NCI-H2107 (cell line): ENCODE measurements around the gene LRMDA.
A peak's percentile ranks its signal among the peaks of the same experiment; 100 is the strongest.

Experiments used
- DNase-seq: peaks from one replicate; lab custom pipeline; 2025; lab: John Stamatoyannopoulos, UW

The LRMDA gene

DNA sequence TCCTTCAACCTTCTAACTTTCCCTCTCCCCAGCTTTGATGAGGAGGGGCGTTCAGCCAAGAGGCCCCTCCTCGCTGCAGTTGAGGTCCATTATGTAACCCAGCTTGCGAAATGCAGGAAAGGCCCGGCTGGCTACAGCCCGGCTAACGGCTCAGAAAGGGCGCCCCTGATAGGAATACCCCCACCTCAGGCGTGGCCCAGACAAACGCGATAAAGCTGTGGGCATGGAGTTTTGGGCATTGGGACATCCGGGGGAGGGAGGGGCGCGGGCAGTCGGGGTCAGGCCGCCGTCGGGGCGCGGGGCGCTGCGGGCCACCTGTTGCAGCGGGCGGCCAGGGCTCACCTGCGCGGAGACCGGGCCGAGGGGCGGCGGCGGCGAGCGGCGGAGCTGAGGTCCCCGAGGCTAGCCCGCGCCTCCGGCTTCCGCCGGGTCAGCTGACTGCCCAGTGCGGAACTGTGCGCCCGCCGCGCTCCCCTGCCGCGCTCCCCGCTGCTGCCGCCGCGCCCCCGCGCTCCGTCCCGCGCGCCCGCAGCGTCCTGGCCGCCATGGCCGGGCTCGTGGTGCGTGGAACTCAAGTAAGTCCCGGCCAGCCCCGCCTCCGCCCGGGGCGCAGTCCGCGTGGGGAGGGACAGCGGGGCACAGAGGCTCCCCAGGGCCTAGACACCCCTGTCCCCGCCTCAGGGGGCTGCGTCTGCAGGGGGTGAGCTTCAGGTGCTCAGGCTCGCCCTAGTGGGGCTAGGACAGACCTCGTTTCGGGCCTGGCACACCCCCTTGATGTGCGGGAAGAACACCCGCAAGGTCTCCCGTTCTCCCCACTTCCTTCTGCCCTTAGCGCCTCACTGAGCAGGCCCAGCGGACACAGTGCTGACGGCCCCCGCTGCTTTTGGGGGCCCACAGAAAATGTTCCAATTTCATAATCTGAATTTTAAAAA is at the start of gene LRMDA:
TSS of gene LRMDA (plus strand) at position 445 of the 932 bp plus-strand sequence.
- no peak for DNase-seq

DNA sequence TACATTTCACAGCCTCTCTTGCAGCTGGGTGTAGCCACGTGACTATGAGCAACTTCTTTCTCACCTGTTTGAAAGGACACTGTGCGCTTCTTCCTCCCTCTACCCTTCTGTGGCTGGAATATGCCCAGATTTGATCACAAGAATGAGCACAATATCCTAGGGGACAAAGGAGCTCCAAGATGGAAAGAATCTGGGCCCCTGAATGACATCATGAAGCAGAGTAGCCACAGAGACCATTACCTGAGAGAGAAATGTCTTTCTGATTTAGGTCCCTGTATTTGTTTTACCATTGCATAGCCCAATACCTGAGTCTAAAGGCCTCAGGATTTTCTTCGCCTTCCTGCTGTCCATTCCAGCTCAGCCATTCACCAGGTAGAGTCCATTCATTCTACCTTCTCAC is 45.3 kb upstream of the LRMDA start:
- no peak for DNase-seq

DNA sequence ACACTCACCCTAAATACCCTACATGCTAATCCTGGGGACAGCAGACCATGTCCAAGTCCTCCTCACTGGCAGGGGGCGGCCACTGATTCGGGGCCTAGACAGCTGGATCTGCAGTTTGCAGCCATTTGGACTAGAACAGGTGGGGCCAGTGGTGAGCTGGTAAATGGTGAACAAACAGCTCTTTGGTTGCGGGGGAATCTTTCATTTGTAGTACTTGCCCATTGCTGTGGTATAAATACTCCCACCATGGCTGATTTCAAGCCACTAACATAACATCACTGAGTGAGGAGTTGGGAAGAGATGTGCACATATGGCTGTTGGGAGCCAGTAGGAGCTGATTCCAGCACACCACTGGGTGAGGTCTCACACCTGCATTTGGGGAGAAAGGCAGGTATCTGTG is 43.3 kb upstream of the LRMDA start:
- no peak for DNase-seq

DNA sequence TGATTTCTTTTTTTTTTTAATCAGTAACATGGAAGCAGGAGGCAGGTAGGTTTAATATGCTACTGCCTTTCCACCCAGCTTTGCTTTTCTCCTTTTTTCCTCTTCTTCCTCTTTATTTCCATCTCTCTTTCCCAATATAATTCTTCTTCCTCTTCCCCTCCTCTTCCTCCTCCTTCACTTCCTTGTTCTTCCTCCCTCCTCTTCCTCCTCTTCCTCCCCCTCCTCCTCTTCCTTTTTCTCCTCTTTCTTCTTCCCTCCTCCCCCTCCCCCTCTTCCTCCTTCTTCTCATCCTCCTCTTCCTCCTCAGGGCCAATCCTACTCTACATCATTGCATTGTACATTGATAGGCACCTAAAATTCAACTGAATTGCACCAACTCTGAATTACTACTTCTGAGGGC is 41.2 kb upstream of the LRMDA start:
- DNase-seq = no peak

DNA sequence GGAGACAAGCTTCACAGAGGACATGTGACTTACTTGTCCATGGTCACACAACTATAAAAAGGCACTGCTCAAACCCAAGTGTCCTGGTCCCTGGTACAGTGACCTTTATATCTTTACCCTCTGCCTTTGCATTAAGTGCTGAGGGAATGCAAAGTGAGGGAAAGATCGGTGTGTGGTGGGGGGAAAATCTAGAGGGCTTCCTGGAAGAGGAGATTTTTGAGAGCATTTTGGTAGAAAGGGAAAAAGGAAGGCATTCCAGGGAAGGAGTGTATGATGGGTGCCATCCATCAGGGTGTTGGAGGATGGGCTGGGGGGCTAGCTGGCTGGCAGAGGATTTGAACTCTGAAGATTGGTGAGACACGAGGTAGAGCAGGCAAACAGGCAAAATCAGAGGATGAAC is 39.2 kb upstream of the LRMDA start:
- no peak for DNase-seq

DNA sequence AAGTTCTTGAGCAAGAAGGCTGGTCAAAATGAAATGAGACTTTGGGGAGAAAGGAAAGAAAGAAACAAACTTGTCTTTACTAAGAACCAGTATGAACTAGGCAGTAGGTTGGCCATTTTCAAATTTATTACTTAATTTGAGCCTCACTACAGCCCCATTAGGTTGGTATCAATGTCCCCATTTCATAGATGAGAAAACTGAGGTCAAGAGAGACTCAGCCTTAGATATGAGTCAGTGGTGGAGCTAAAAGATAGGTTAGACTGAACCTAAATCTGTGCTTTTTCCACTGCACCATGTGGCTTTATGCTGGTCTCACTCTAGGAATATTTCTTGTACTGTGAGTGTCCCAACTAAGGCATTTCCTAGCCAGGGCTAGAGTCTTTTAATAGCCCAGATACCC is 38.7 kb upstream of the LRMDA start:
- no peak for DNase-seq

DNA sequence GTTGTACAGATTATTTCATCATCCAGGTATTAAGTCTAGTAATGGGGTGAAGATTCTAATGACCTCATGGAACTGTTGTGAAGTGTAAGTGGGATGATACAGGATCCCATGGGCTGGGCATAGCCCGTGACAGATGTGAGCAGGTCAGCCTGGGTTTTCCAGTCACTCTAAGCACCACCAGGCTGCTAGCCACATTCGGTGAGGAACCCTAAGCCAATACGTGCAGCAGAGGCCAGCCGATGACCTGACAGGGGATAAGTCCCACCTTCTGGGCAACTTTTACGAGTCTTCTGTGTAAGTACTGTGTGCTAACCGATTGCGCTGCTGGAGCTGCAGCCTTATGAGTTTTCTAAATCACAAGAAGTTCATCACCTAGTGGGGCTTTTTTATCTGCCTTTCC is 37.2 kb upstream of the LRMDA start:
- no peak for DNase-seq

DNA sequence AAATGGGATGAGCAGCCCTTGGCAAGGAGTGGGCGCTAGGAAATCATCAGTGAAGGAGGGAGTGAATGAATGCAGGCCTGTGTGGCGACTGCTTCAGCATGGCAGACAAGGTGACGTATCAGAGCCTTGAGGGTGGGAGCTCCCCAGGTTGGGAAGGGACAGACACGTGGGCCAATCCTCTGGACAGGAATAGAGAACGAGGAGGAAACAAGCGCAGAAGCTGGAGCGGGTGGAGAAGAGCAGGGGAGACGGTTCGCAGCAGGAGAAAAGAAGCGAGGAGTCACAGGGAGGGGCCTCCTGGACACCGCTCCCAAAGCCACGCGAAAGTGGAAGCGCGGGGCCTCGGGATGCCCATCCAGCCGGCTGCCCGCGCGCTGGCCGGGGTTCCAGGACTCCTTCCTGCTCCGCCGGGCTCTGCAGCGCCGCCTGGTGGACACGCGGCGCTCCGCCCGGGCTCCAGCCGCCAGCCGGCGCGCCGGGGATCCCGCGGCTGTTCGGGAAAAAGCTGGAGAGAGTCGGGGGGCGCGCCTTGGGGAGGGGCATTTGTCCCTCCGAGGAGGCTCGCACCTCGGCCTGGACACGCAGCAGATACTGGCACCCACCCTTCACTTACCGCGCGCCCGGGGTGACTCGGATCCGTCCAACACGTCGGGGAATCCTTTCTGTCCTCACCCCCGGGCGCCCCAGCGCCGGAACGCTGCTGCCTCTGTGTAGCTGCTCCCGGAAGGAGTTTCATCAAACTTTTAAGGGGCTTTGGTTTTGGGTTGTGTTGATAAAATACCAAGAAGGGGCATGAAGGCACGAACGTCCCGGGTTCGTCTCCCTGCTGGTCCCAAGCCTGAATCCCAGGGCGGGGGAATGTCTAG is 36.1 kb upstream of the LRMDA start:
- no peak for DNase-seq

DNA sequence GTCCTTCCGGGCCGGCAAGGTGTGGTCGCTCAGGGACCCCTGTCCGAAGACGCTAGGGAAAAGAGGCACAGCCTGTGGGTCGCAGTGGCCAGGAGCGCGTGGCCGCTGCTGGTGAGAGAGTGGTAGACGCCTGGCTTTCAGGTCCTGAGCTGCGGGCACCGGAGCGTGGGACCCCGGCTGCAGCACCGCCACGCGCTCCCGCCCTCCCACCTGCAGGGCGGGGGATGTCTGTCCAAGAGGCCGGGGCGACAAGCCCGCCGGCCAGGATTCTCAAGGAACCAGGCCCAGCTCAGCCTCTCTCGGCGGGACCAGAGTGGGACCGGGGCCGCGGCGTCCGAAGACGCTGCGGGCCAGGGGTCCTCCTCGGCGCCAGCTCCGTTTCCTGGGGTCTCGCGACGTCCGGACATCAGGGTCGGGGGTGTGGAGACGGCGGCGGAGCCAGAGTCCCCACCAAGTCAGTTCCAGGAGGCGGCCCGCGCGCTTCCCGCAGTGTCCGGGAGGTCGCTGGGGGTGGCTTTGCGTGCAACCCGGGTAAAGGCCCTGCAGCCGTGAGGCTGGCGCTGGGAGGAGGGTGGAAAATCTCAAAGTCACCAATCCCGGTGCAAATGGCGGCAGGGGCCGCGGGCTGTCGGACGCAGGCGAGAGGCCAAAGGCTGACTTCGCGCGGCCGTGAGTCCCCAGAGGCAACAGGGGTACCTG is 35.3 kb upstream of the LRMDA start:
- DNase-seq = no peak

DNA sequence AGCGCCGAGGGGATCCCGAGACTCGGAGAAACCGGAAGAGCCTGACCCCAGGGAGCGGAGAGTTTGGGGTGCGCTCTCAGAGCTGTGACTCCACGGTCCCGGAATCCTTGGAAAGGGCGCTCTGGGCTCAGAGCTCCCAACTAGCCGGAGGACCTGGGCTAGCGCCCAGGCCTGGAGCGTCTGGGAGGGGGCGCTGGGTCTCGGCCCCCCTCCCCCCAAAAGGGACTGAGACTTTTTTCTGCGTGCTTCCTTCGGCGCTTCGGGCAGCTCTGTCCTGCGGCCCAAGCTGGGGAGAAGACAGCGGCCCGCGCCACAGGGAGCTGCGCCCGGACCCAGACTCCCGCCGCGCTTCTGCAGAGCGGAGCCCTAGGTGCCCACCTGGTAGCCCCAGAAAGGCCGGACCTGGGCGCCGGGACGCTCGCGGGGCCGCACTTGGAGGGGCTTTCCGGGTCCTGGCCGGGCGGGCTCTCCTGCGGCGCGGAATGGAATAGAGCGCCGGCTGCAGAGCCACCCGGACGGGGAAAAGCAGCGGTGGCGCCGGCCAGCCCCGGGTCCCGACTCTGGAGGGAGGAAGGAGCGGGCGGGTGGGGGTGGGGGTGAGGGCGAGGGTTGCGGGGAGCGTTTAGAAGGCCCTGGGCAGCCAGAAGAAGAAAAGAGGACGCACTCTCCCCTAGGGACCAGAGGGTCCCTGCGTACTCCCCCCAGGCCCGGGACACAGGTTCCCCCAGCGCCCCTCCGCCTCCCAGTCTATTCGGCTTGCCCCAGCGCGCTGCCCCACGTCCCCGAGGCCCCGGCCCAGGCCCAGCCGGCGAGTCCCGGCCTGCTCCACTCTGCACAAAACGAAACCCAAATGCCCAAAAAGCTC is 34.6 kb upstream of the LRMDA start:
- no peak for DNase-seq

DNA sequence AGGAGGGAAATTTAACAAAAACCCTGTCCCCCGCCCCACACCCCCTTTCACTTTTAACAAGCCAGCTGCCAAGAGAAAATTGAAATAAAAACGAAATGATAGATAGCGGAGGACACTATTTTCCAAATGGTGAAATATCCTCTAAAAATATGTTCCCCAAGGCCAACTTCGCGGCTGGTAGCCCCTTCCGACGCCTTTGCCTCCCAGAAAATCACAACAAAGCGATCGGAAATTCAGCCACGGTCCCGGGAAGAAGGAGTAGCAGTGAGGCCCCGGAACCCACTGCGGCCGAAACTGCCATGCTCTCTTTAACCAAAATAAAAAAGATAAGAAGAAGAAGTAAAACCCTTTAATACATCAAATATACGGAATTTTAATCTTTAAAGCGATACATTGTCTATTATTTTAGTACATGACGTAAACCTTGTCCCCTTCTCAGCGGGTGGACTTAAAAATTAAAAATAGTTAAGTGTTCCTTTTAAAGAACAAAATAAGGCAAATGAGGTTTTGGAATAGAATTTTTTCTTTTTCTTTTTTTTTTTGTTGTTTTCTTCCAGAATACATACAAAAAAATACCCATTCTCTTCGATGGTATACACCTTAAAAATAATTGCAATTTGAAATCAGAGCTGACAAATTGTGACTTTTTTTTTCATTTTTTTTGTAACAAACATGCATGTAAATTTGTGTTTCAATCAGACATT is 33.8 kb upstream of the LRMDA start:
- no peak for DNase-seq

DNA sequence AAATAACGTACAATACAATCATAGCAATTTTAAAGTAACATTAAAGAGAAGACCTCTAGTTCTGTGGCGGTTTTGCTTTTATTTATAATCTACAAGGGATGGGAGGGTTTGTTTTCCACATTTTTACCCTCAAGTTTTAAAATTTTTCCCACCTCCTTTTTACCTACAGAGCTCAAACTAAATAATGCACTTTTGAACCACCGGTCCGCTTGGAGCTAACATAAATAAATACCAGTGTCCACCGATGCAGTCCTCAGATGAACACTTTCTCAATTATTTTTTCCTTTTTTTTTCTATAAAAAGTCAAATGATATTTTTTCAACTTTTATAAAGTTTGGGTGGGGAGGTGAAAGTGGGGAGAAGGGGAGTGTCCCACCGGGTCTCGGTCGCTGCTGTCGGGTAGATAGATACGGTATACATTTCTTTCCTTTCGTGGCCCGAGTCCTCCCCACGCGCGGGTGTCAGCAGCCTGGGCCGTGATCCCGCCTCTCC is 33.2 kb upstream of the LRMDA start:
- no peak for DNase-seq

DNA sequence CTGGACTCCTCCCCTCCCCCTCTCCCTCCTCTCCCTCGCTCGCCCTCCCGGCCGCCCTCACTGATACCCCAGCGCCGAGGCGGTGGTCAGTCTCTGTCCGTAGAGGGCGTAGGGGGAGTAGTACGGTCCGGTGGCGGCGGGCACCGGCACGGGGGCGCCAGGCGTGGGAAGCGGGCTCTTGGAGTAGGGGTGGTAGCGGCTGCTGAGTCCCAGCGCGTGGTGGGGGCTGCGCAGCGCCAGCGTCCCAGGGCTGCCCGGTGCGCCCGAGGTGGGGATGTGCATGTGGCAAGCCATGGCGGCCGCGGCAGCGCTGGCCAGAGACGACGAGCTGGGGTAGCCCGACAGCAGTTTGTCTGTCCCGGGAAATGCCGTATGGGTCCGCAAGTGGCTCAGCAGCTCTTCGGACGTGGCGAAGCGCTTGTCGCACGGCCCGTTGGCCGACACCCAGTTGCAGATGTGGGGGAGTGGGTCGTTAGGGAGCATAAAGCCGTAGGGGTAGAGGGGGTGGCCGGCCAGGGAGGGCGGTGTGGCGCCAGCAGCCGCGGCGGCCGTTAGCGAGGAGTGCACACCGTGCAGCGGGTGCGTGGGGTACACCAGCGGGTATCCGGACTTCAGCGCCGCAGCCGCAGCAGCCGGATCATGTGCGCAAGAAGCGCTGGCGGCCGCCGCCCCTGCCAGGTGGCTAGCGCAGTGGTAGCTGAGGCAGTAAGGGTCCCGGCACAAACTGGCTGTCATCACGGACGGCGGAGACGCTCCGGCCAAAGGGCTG is 32.5 kb upstream of the LRMDA start:
- no peak for DNase-seq

DNA sequence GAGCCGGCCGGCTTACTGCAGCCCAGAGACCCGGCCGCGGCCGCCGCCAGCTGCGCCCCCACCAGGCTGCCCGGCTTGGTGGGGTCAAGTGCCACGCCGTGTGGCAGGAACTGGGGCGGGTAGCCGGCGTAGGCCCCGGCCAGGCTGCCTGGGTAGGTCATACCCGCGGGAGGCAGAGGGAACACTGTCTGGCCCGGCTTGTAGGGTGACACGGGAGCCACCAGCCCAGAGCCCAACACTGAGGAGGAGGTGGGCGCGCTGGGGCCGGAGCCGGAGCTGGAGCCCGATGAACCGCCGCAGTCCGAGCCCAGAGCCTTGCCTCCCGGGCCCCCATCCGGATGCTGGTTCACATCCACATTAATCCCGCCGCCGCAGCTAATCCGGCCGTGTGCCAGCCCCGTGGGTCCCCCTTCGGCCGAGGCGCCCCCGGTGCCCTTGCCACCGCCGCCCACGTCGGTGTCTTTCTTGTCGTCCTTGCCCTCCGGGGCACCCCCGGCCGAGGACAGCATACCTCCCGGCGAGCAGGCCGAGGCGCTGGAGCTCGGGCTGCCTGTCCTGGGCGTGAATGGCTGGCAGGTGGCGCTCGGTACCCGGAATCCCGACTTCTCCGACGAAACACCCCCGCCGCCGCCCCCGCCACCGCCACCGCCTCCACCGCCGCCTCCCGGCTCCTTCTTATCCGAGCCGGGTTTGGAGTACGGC is 31.8 kb upstream of the LRMDA start:
- DNase-seq = peak; percentile 47

DNA sequence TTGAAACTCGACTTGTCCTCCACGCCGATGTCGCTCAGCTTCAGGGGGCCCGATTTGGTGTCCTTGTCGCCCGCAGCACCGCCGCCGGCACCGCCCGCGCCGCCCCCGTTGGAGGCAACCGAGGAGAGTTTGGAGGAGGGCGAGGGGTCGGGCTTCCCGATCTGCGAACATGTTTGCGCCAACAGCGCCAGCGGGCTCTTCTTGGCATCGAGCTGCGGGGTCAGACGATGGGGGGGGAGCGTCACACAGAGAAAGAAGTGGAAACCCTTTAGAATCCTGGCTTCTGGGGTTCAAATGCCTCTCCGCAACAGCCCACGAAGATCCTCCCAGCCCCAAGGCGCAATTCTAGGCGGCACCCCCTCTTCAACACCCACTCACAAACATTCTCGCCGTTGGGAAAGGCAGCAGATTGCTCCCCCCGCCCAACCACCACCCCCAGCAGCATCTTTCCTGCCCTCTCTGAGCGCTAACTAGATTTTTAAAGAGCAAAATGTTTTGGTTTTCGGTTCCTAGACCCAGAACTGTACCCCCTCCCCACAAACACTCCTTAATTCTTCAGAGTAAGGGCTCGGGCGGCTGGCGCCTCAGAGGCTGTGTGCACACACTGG is 31.2 kb upstream of the LRMDA start:
- DNase-seq = no peak

DNA sequence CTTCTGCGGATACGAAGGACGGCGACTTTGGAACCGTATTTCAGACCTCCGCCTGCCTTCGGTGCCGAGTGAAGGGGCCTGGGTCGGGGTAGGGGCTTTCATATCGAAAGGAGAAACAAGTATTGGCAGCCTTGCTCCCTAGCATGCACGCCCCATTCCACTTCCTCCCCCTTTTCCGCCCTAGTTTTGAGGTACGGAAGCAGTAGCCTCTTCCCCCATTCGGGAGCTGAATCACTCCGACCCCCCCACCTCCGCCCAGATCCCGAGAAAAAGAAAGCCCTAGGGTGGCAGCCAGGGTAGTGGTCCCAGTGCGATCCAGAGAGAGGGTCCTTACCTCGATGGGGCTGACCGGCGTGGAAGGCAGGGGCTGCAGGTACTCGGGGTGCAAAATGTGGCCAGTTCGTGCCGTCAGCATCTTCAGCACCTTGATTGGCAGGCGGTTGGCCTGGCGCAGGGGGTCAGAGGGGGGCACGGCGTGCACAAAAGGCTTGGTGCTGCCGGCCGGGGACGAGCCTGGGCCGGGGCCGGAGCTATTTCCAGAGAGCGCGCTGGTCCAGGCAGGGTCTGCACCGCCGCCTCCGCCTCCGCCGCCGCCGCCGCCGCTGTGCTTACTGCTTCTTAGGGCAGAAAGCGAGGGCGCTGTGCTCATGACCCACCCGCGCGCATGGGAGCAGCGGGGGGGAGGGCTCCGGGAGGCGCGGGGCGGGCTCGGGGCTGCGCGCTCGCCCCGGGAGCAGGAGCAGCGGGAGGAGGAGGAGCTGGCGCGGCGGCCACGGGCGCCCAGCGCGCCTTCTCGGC is 30.5 kb upstream of the LRMDA start:
- DNase-seq = no peak

DNA sequence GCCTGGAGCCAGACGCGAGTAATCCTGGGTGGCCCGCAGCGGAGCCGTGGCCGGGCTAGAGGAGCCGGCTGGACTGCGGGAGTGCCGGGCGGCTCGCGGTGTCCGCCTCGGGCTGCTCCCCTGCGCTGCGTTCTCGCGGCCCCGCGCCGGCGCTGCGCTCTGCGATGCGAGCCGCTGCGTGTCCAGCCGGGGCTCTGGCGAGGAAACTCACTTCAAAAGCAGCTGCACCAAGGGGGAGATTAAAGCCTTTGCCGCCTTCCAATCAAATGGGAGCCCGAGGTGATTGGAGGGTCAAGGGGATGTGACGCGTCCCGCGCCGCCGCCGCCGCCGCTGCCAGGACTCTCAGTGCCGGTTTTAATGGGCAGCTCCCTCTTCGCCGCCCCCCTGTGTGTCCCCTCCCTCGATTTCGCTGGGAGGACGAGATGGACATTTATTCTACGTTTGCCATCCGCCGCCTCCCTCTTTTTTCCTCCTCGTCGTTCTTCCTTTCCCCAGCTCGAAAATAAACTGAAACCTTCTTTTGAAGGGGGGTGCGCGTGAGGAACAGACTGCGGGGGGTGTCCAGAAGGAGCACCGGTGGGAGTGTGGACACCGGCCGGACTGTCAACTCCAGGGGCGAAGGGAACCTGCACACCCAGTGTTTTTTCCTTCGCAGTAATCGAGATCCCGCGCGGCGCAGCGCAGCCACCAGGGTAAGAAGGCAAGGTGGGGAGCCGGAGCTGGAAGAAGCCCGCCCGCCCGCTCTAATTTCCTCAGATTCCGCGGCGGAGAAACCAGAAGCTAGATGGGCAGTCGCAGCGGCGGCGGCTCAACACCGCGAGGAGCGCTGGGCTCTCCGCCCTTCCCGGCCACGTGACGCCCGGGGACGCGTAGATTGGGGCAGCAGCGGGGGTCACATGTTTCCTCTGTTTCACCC is 29.6 kb upstream of the LRMDA start, which contains the start of gene ZNF503:
TSS of gene ZNF503 (minus strand) at position 196 of the 917 bp plus-strand sequence. CDS start 345 bp downstream, outside the sequence.
- DNase-seq = peak; percentile 90
